CD4-positive, alpha-beta T cell treated with Interleukin-2 at 100 ng/mL for 4 hours (primary cell): ENCODE results near the gene BMP7.
"Not testable (repeated sequence)": the region's sequence is repeated elsewhere in the genome, so short reads cannot be mapped to it uniquely, and the experiment has no call there.

Experiments
- DNase-seq: peaks from one replicate; pipeline ENCODE4 v3.0.0-alpha.2; 2020; ENCODE audit warnings: low spot score

BMP7 gene

DNA sequence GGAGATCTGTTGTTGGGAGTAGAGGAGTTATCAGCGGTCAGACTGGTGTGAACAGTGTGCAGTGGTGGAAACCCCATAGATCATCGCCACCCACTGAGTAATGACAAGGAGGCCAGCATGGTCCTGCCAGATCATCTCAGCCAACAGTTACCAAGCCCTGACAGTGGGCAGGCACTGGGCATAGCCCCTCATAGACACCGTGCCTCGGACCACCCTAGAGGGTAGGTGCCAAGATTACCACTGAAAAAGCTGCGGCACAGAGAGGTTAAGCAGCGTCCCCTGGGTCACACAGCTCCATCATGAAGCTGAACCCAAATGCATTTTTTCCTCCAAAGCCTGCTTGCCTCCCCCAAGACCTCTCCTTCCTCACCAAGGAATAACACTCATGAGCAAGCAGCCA is 21.5 kb upstream of the BMP7 start:
- DNase-seq: no peak

DNA sequence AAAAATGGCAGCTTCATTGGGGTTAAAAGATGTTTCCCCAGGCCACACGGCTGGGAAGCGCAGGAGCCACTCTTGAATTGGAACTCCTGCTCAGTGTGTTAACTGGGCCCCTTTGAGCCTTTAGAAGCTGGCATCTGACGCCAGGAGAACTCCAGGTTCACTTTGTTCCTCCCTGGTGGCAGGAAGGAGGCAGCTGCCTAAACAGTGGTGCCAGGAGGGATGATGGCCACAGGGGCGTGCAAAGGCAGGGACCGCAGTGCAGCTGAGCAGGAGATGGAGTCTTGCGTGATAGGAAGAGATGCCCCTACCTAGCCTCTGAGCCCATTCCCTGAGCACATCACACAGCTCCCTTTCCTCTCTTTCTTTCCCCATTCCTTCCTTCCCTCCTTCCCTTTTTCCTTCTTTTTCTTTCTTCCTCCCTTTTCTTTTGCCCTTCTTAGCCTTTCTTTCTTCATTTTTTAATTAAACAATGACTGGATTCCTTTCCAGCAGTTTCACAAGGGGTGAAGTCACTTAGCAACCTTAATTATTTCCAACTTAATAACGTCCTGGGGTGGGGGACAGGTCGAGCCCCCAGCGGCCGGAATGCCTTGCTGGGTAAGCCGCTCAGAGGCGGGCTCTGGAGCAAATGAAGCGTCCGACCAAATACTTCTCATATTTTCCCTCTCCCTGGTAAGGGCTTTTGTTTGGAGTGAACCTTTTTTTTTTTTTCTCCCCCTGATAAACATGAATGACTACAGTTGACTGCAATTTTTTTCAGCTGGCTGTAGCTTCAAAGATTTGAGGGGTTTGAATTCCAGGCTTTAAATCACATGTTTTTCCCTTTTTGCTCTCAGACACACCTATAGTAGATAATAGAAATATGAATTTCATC is 20.8 kb upstream of the BMP7 start:
- DNase-seq: no peak

DNA sequence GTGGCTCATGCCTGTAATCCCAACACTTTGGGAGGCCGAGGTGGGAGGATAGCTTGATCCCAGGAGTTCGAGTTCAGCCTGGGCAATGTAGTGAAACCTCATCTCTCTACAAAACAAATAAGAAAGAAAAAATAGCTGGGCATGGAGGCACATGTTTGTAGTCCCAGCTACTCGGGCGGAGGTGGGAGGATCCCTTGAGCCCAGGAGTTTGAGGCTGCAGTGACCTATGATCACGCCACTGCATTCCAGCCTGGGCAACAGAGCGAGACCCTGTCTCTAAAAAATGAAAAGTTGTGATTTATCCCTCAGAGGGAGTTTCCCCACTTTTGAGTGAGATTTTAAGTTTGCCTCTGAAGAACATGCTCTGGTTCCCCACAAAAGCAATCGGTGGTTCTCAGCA is 17.4 kb upstream of the BMP7 start:
- DNase-seq: no peak

DNA sequence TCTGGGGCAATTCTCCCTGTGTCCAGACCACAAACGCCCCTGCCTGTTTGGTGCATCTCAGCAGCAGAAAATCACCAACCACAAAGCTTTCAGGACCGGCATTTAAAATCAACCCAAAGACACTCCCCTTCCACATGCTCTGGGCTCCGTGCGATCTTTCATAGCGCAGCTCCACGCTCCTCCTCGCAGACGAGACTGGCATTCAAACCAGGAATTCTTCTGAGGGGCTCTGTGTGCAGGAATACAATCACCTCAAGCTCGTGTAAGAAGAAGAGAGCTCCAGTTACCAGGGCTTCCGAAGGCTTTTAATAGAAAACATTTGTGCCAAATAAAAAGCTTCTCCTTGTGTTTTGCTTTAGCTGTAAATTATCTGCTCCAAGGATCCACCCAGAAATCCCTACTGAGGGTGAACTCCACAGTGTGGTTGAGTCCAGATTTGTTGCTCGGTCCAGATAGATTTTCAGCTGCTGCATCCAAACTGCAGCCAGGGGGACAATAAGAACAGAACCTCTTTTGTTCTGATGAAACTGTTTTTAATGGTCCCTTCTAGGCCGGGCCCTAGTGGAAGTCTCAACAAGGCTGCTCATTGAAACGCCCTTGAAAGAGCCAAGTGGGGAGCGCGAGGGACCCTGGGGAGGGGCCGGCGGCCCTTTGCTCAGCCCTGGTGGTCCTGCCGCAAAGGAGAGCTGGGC is 16.4 kb upstream of the BMP7 start:
- no peak for DNase-seq

DNA sequence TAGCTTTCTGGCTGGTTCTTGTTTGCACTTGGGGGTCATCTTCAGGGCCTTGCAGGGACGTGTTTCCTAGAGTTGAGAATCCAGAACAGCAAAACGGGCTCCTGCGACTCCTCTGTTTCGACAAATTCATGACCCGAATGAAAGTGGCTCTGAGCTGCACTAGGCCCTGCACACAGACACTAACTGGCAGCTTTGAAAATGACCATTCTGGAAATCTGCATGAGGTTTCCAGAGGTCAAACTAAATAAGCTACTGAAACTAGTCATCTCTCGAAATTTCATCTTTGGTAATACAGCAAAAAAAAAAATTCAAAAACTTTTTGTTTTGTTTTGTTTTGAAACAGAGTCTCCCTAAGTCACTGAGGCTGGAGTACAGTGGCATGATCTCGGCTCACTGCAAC is 15.5 kb upstream of the BMP7 start:
- DNase-seq: no peak

DNA sequence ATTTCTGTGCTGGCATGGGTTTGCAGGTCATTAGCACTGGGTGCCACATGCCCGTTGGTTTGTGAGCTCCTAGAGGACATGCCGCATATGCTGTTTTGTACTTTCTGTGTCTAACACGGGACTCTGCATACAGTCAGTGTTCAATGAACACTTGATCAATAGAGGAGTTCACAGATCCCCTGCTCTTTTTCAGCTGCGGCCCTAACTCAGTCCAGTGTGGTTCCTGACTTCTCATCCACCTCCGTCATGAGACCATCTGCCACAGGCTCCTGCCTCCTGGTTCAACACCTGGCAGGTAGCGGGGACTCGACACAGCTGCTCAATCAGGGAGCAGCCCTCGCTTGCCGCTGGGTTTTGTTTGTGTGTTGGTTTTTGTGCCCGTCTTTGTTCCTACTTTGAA is 13.8 kb upstream of the BMP7 start:
- DNase-seq: no peak

GRCh38 chr20:57279548-57279947 is 13.1 kb upstream of the BMP7 start:
- DNase-seq: not testable (repeated sequence)

GRCh38 chr20:57278457-57278856 is 12.0 kb upstream of the BMP7 start:
- DNase-seq: no peak

GRCh38 chr20:57277398-57278105 is 11.1 kb upstream of the BMP7 start:
- DNase-seq: no peak

GRCh38 chr20:57276221-57276620 is 9.8 kb upstream of the BMP7 start:
- no peak for DNase-seq

- DNase-seq: no peak
Observed at GRCh38 chr20:57275813-57276212, 9.4 kb upstream of the BMP7 start.

DNA sequence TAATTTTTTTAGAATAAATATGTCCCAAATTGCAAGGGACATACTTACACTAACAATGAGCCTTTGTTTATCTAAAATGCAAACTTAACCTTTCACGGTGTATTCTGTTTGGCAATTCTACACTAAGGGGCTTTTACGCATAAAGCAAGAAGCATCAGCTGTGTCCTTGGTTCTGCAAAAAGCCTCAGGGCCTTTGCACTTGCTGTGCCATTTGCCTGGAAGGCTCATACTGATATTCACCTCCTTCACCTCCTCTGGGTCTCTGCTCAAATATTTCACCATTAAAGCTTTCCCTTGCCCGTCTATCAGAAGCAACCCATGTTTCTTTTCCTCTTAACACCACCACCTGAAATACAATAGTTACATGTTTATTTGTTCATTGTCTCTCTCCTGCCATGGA is 8.9 kb upstream of the BMP7 start:
- DNase-seq: no peak

DNA sequence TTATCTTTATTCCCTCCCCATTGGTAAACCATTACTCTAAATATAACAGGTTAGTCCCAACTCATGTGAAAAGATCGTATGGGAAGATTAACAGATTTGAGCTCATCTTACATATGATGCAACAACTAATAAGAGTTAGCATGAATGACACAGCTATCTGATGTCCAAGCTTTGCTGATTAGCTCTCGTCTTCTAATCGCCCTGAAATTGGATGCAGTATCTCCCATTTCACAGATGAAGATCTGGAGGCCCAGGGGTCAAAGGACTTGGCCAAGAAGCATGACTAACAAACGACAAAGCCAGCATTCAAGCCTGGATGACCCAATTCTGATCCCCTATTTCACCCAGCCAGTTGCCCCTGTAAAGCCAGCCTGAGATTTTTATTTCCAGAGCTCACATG is 8.4 kb upstream of the BMP7 start:
- no peak for DNase-seq

DNA sequence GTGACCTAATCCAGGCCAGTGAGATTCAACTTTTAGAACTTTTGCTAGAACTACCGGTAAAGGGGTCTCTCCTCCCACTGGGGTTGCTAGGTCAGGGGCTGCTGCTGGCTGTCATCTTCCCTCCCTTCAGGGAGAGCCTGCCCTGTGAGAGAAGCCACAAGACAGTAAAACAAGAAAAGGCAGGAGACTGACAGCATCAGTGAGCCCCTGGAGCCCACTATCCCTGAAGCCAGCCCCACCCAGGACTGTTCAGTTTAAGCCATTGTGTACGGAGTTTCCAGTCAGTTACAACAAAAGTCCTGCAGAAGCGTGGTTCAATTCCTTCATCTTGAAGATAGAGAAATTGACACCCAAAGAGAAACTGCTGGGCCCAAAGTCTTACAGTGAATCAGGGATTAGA is 7.9 kb upstream of the BMP7 start:
- no peak for DNase-seq

GRCh38 chr20:57272883-57273535 is 6.6 kb upstream of the BMP7 start:
- no peak for DNase-seq

GRCh38 chr20:57270204-57270984 is 4.0 kb upstream of the BMP7 start:
- DNase-seq: no peak

DNA sequence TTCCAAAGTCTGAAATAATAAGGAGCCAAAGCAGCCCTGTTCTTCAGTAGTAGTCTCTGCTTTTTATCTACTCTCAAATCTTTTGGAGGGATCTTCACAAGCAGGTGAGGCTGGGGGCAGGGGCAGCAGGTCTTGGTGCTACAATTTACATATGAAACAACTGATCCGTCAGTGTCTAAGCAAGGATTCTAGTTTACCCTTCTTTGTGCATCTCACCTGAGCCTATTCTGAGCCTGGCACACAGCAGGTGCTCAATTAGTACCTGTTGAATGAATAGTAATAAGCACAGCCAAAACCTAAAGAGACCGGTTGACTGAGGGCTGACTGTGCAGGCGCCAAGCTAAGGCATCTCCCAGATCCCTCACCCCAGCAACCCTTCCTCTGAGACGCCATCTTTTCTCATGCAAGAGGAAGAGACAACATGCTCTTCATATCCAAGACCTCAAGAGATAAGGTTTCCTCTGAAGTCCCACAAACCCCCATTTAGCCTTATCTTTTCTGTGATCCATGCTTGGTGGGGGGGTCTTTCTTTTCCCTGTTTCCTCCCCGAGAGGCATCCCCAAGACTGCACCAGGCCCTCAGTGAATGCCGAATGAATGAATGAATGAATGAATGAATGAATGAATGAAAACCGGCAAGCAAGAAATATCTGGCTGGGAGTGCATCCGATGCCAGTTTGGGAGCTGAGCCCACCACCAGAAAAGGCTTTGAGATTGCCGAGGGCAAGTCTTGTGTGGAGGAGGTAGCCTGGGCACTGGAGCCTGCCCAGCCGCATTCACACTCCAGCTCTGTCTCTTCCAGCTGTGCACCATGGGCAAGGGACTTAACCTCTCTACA is 2.9 kb upstream of the BMP7 start:
- no peak for DNase-seq

GRCh38 chr20:57268399-57269076 is 2.1 kb upstream of the BMP7 start:
- DNase-seq: no peak

DNA sequence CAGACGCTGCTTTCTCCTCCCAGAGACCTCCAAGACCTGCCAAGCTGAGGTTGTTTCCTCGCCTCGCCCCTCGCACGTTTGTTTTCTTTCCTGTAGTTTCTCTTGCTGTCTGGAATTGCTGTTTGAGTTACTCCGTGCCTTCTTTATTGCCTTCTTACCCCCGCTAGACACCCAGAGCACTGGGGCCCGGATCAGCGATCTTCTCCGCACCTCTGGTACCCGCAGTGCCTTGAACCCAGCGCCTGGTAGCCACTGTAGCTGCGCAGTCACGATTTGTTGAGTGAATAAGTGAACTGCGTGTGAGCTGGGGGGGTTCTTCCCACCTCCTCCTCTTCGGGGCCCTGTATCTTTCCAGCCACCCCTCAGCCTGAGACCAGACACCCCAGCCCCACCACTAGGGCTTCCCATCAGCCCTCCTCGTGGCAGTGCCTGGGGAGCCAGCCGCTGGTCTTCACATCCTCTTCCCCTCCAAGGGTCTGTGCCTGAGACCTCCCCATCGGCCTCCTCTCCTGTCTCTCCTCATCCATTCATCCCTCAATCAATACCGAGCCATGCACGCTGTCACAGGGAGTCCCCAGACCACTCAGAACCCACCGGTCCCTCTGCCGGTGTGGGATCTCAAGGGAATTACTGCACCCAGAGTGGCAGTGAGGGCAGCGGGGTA is 849 bp upstream of the BMP7 start:
- no peak for DNase-seq

DNA sequence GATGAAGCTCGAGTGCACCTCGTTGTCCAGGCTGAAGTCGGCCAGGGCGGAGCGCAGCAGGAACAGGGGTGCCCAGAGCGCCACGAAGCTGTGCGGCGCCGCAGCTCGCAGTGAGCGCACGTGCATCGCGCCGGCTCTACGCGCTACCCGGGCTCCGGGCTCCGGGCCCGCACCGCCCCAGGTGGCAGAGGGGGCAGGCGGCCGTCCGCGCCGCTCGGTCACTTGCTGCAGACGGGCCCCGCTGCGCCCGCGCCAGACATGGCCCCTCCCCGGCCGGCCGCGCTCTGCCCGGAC is 497 bp downstream of the BMP7 start:
- DNase-seq: no peak
